ENCODE results near the gene RBM33. TPM values are rescaled to one million over a fixed set of nuclear protein-coding genes. Genes with fewer than 3 reads are reported as not detected.

The RBM33 gene
- total RNA-seq, 2 donors from 2014 or later: 82.3 to 128 TPM

DNA sequence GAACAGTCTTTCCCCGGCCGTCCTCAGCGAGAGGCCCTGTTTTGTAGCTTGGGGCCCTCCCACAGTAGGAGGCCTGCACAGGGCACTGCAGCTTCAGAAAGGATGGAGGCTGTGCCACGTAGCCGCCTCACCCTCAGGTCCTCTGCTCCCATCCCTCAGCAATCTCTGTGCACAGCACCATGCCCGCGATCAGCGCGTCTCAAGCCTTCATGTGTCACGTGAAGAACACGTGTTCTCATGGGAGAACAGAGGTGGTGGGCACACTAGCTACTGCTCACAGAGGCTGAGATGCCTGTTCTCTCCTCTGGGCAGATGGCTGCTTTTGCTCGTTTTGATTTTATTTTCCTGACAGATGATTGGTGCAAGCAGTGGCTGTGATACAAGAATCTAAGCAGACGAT, 176.3 kb downstream of the RBM33 start:
- ATAC-seq: peak in 1 of 2 donors; percentile 22
- no peaks in the 10 kb centered on the region for H3K36me3 Mint-ChIP-seq
- H3K4me1 Mint-ChIP-seq (ENCODE audit: low read depth in 2 of 2): peaks cover under 1 to 6% of the 10 kb centered on the region in 2 donors
- H3K9me3 Mint-ChIP-seq: no peaks in the 10 kb centered on the region
- H3K4me3 Mint-ChIP-seq: no peak overlapping the region
- DNase-seq (ENCODE audit: low spot score): no peak
- H3K27ac Mint-ChIP-seq: no peak overlapping the region
- H3K27me3 Mint-ChIP-seq: peaks cover 19 to 45% of the 10 kb centered on the region in 2 donors

DNA sequence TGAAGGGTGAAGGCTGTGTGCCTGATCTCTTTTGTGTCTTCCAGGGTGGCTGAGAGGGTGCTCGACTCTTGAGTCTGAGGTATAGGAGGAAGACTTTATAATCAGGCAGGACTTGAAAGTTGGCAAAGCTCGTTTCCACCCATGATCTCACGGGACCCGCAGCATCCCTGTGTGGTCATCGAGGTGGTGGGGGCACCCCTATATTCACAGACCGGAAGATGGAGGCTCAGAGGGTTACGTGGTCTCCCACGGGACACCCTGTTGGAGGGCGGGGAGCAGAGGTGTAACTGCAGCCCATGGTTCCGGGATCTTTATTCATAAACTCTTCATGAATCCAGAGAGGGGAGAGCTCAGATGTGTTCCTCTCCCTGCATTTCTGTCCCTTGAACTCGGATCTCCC, 177.4 kb downstream of the RBM33 start:
- Mint-ChIP-seq H3K27ac (no peak overlapping the region), H3K4me3 (no peak overlapping the region), H3K36me3 (no peaks in the 10 kb centered on the region), H3K9me3 (no peaks in the 10 kb centered on the region), H3K27me3 (peaks cover 21 to 54% of the 10 kb centered on the region in 2 donors), H3K4me1 (ENCODE audit: low read depth in 2 of 2) (peaks cover 0 to 6% of the 10 kb centered on the region in 2 donors)
- ATAC-seq (no peak), DNase-seq (ENCODE audit: low spot score) (no peak)

DNA sequence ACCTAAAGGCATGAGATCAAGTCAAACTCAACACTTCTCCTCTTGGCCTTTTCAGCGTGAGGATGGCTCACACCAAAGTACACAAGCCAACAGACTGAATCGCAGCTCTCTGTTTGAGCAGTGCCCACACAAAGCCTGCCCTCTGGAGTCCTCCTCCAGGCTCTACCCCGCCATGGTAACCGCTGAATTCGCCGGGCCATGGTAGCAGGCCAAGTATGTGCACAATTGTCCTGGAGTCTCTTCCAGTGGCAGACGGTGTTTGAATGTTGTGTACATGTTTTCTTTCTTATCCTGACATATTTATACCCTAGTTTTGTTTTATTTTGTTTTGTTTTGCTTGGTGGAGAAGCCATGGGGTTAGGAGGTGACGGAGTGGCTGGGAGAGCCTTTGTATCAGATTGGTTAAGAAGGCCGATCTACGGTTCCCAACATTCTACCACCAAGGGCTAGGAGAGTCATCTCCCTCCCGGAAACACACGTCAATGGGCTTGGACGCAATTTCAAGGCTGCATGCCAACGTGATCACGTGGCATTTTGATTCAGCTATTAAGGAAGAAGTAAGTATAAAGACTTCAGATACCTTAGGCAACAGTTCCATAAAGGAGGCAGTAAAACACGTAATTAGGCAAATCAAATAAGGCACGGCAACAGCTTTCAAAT, 179.9 kb downstream of the RBM33 start:
- peaks cover 18 to 62% of the 10 kb centered on the region in 2 donors for H3K27me3 Mint-ChIP-seq

DNA sequence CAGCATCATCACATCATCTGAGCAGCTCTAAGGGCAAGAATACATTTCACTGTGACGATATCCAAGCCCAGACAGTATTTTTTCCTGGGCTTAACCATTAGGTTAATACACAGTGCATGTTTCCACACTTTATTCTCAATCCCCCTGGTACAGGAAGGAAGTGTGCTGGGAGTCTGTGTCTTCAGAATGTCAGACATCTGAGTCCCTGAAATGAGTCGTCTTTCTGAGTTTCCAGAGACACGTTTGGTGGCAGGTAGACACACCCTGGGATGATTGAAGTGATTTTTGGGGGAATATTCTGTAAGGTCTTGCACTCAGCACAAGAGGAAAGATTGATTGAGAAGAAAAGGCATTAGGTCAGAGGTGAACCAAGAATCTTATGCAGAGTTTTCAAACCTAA, 180.9 kb downstream of the RBM33 start:
- peak; percentile 20 for DNase-seq (ENCODE audit: low spot score)
- H3K4me1 Mint-ChIP-seq (ENCODE audit: low read depth in 2 of 2): peaks cover 0 to 6% of the 10 kb centered on the region in 2 donors
- ATAC-seq: no peak
- H3K27me3 Mint-ChIP-seq: peaks cover 18 to 62% of the 10 kb centered on the region in 2 donors
- H3K36me3 Mint-ChIP-seq: no peaks in the 10 kb centered on the region
- H3K27ac Mint-ChIP-seq: no peak overlapping the region
- H3K4me3 Mint-ChIP-seq: no peak overlapping the region
- H3K9me3 Mint-ChIP-seq: no peaks in the 10 kb centered on the region

More for the DNA sequence above, 179.9 kb downstream of the RBM33 start:
- no peak overlapping the region for H3K27ac Mint-ChIP-seq
- ATAC-seq (no peak), DNase-seq (ENCODE audit: low spot score) (no peak)
- no peak overlapping the region for H3K4me3 Mint-ChIP-seq
- H3K4me1 Mint-ChIP-seq (ENCODE audit: low read depth in 2 of 2): peaks cover 0 to 6% of the 10 kb centered on the region in 2 donors
- no peaks in the 10 kb centered on the region for H3K9me3 Mint-ChIP-seq
- no peaks in the 10 kb centered on the region for H3K36me3 Mint-ChIP-seq

DNA sequence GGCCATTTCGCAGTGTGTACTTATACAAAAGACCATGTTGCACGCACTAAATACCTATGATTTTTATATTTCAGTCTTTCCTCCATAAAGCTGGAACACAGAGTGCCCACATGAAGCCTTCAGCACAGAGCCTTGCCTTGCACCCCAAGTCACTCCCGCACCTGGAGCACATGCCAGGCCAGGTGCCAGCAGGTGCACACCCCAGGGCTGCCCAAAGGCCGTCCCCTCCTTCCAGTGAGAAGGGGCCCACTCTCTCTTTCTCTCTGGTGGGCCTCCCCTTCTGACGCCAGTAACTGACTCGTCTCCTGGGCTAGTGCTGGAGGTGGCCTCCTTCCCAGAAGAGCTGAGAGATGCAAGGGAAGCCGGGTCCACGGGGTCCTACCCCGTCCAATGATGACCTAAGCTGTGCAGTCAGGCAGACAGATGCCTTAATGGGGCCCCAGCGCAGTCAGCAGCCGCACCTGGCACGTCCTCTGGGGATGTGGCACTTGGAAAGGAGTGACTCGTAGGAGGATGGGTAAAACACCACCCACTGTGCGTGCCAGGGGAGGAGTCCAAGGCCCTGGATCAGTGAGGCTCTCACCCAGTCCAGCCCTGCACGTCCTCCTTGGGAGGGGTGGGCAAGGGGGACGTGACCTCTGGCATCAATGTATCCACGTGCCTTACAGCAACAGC, 185.5 kb downstream of the RBM33 start:
- Mint-ChIP-seq H3K4me1 (ENCODE audit: low read depth in 2 of 2) (no peaks in the 10 kb centered on the region), H3K27me3 (peaks cover 3 to 27% of the 10 kb centered on the region in 2 donors), H3K36me3 (no peaks in the 10 kb centered on the region), H3K27ac (no peak overlapping the region), H3K4me3 (no peak overlapping the region), H3K9me3 (no peaks in the 10 kb centered on the region)
- ATAC-seq (no peak), DNase-seq (ENCODE audit: low spot score) (no peak)

Other genes with a start within 250 kb of the RBM33 start
- under 1 TPM in 1 of 2 donors, not detected in 1; 0.07 TPM for gene EN2, start 186.5 kb upstream of the RBM33 start, total RNA-seq
- gene CNPY1, start 98.1 kb upstream of the RBM33 start, total RNA-seq: not detected
- not detected for gene SHH, start 167.8 kb downstream of the RBM33 start, total RNA-seq